Ishikawa (cell line): ENCODE results near the gene LRRC17.

ENCODE experiments used
- CEBPB ChIP-seq: IDR thresholded peaks from 2 replicates; pipeline ENCODE4 v1.6.1; 2012
- CREB1 ChIP-seq: IDR thresholded peaks from 2 replicates; pipeline ENCODE4 v1.6.1; 2012; ENCODE audit warnings: low read depth
- EGR1 ChIP-seq: IDR thresholded peaks from 2 replicates; pipeline ENCODE4 v1.6.1; 2012
- EP300 ChIP-seq: IDR thresholded peaks from 2 replicates; pipeline ENCODE4 v1.6.1; 2012; ENCODE audit warnings: borderline replicate concordance
- FOXM1 ChIP-seq: IDR thresholded peaks from 2 replicates; pipeline ENCODE4 v1.6.1; 2012; ENCODE audit warnings: low read depth, borderline replicate concordance
- MAX ChIP-seq: IDR thresholded peaks from 2 replicates; pipeline ENCODE4 v1.6.1; 2012
- NFIC ChIP-seq: IDR thresholded peaks from 2 replicates; pipeline ENCODE4 v1.6.1; 2012
- RAD21 ChIP-seq: IDR thresholded peaks from 2 replicates; pipeline ENCODE4 v1.6.1; 2012; ENCODE audit warnings: low read depth
- REST ChIP-seq: IDR thresholded peaks from 2 replicates; pipeline ENCODE4 v1.6.1; 2012; ENCODE audit warnings: low read depth, mild to moderate bottlenecking
- TAF1 ChIP-seq: IDR thresholded peaks from 2 replicates; pipeline ENCODE4 v1.6.1; 2012; ENCODE audit warnings: low read depth, mild to moderate bottlenecking
- ZBTB7A ChIP-seq: IDR thresholded peaks from 2 replicates; pipeline ENCODE4 v1.6.1; 2012; ENCODE audit warnings: low read depth

- TF ChIP-seq REST: no peak
- TF ChIP-seq EP300: no peak
- TF ChIP-seq NFIC: no peak
- TF ChIP-seq RAD21: no peak
- TF ChIP-seq MAX: no peak
- TF ChIP-seq TAF1: no peak
- no peak for TF ChIP-seq EGR1
- no peak for TF ChIP-seq FOXM1
- TF ChIP-seq CEBPB: no peak
- no peak for TF ChIP-seq ZBTB7A
- no peak for TF ChIP-seq CREB1
Measured at GRCh38 chr7:102866535-102867215, 46.1 kb upstream of the LRRC17 start.
